ENCODE measurements around the gene SBNO2.
A peak's percentile ranks its signal among the peaks of the same experiment; 100 is the strongest.

DNA sequence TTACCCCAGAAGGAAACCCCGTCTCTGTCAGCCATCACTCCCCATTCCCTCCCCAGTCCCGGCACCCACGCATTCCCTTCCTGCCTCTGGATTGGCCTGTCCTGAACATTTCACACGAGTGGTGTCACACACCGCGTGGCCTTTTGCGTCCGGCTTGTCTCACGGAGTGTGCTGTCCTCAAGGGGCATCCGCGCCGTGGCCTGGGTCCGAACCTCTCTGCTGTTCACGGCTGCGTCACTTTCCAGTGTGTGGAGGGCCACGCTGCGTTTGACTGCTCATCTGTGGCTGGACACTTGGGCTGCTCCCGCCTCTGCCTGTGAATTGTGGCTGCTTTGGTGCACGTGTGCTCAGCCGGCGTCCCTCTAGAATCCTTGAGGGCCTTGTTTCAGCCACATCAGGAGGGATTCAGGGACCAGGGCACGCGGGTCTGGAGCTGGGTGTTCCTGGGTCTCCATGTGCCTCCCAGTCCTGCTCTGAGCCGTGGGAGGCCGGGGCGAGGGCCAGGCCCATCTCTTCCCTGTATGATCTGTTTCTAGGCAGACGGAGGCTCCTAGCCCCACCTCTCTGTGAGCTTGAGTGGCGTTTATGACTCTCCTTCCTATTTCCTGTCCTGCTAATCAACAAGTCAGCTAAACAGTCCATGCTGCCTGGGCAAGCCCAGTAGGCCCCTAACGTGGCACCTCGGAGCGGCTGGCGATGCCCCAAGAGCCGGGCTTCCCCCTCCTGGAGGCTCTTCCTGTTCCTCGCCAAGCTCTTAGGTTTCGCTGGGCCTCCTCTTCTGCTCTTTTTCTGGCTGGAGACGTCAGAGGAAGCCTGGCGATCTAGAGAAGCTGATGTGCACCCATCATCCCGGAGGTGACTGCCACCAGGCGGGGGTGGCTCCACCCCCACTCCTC is 39.6 kb upstream of the SBNO2 start:
- TF ChIP-seq POLR2AphosphoS5 (IDR thresholded peaks at IDR 0.05; ENCODE audit: low read depth, low read length) (peak; percentile 45; the same call in 1 of the 2 replicates), TAF1 (IDR thresholded peaks at IDR 0.05; ENCODE audit: borderline replicate concordance, insufficient read depth, low read length) (no peak), REST (IDR thresholded peaks at IDR 0.05; ENCODE audit: insufficient read depth in 1 of 2, low read depth in 2 of 2, low read length in 2 of 2) (no peak)
